ENCODE measurements around the gene CYB5D1. TPM values are rescaled to one million over a fixed set of nuclear protein-coding genes. Genes with fewer than 3 reads are reported as not detected.
"Not testable (repeated sequence)": the region's sequence is repeated elsewhere in the genome, so short reads cannot be mapped to it uniquely, and the experiment has no call there.

CYB5D1 gene
- total RNA-seq, 6 donors from 2014 or later: 5.2 to 12.4 (median 7.3) TPM

DNA sequence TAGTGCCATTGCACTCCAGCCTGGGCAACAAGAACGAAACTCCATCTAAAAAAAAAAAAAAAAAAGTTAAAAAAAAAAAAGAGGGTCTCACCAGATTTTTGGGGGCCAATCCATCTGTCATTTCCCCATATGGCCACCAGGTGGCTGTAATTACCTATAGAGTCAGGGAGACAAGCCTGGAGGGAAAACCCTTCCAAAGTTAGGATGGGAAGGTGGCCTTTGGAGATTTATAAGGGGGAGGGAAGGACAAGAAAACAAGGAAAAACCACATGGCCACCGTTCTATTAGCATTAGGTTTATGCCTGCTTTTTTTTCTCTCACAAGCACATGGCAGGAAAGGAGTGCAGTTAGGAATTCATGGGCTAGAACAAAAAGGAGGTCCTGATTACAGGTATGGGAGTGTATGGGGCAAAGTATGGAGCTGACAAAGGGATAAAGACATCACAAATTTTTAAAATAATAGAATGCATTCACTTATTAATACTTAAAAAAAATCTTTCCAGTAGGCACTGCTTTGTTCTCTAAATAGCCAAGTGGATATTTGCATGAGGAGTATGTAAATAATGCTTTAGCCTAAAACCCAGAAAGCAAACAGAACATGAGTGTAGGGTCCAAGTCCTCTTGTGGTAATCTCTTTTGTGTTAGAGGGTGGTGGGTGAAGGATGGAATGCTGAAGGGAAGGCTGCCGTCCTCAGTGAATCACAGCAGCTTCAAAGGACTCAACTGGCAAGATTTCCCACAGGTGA lies 5.1 kb downstream of the CYB5D1 start:
- no peaks in the 10 kb centered on the region for H3K27me3 ChIP-seq
- ATAC-seq (ENCODE audit: low FRiP score in 2 of 2) (no peak), DNase-seq (no peak)
- no peak overlapping the region for H3K4me3 ChIP-seq
- peaks cover 11 to 26% (median 21%) of the 10 kb centered on the region in 4 donors for H3K4me1 ChIP-seq
- no peak overlapping the region for H3K27ac ChIP-seq
- H3K36me3 ChIP-seq: no peaks in the 10 kb centered on the region
- peak; percentile 67 to 80 (median 74) for TF ChIP-seq CTCF (IDR thresholded peaks at IDR 0.05)
- no peak for TF ChIP-seq POLR2AphosphoS5 (IDR thresholded peaks at IDR 0.05)
- no peak for TF ChIP-seq EP300 (IDR thresholded peaks at IDR 0.05)
- no peak for TF ChIP-seq POLR2A (IDR thresholded peaks at IDR 0.05)
- 26 to 31% methylated on average over 3 of the region's 3 CpGs for WGBS, 2 donors
- H3K9me3 ChIP-seq: no peaks in the 10 kb centered on the region

DNA sequence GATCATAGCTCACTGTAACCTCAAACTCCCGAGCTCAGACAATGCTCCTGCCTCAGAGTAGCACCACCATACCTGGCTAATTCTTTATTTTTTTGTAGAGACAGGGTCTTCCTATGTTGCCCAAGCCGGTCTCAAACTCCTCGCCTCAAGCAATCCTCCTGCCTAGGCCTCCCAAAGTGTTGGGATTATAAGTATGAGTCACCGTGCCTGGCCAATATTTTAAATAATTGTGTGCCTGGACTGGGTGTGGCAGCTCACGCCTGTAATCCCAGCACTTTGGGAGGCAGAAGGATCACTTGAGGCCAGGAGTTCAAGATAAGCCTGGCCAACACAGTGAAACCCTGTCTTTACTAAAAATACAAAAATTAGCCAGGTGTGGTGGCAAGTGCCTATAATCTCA lies 6.6 kb downstream of the CYB5D1 start:
- not testable (repeated sequence) for H3K9me3 ChIP-seq; H3K27ac ChIP-seq; DNase-seq; ATAC-seq (ENCODE audit: low FRiP score in 2 of 2); H3K4me3 ChIP-seq; H3K27me3 ChIP-seq; H3K36me3 ChIP-seq
- WGBS, 2 donors: 68 to 69% methylated on average over 5 of the region's 5 CpGs
- peaks cover 0 to 18% (median 10%) of the 10 kb centered on the region in 4 donors for H3K4me1 ChIP-seq

- Histone ChIP-seq H3K4me1 (peaks cover 0 to 18% (median 10%) of the 10 kb centered on the region in 4 donors), H3K27ac (no peak overlapping the region), H3K36me3 (no peaks in the 10 kb centered on the region), H3K27me3 (no peaks in the 10 kb centered on the region), H3K9me3 (no peaks in the 10 kb centered on the region), H3K4me3 (no peak overlapping the region)
- DNase-seq (no peak), ATAC-seq (ENCODE audit: low FRiP score in 2 of 2) (no peak)
- no peak for TF ChIP-seq EP300 (IDR thresholded peaks at IDR 0.05)
- TF ChIP-seq POLR2A (IDR thresholded peaks at IDR 0.05): no peak
- no peak for TF ChIP-seq POLR2AphosphoS5 (IDR thresholded peaks at IDR 0.05)
- TF ChIP-seq CTCF (IDR thresholded peaks at IDR 0.05): no peak
- WGBS, 2 donors: 92 to 98% methylated on average over 5 of the region's 5 CpGs
Measured at GRCh38 chr17:7864995-7865650, 7.3 kb downstream of the CYB5D1 start.

DNA sequence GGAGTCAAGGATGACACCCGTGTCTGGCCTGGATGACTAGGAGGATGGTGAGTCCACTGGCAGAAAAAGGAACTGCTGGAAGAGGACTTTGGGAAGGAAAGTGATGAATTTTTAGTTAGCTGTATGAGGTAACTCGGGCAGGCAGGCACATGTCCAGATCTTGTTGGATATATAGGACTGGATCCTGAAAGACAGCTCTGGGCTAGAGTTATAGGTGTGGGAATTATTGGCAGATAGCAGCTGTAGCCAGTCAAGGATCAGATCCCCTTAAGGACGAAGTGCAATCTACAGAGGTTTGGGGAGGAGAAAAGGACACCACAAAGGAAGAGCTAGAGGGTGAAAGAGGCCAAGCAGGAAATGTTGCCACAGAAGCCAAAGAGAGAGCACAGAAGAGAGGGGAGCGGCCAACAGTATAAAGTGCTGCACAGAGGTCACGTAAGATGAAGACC lies 10.1 kb downstream of the CYB5D1 start:
- ATAC-seq (ENCODE audit: low FRiP score in 2 of 2): no peak
- H3K27ac ChIP-seq: peak overlapping the region in 1 of 4 donors; percentile 37

More for the DNA sequence above, 10.1 kb downstream of the CYB5D1 start:
- WGBS, 2 donors: 59 to 70% methylated on average over 5 of the region's 5 CpGs
- no peaks in the 10 kb centered on the region for H3K9me3 ChIP-seq
- H3K4me3 ChIP-seq: no peak overlapping the region
- H3K4me1 ChIP-seq: peaks cover 0 to 15% (median 9%) of the 10 kb centered on the region in 4 donors
- H3K36me3 ChIP-seq: no peaks in the 10 kb centered on the region
- DNase-seq: no peak
- TF ChIP-seq EP300 (IDR thresholded peaks at IDR 0.05) (no peak), POLR2AphosphoS5 (IDR thresholded peaks at IDR 0.05) (no peak), POLR2A (IDR thresholded peaks at IDR 0.05) (no peak), CTCF (IDR thresholded peaks at IDR 0.05) (no peak)
- H3K27me3 ChIP-seq: no peaks in the 10 kb centered on the region

Data from upper lobe of left lung (tissue), 6 donors.